Uterus (tissue), 4 donors: Measurements from ENCODE around the gene CNTLN. TPM values are rescaled to one million over a fixed set of nuclear protein-coding genes. Genes with fewer than 3 reads are reported as not detected.

Source experiments
- DNase-seq, 2 donors: peaks; one replicate each; pipeline ENCODE4 v3.0.0-alpha.2; 2019 to 2020
- H3K27ac ChIP-seq, 2 donors: fragments of 200-600 bp; sonication (generic); 1 replicate in 1 of 2; 2 replicates in 1 of 2; pipeline ENCODE4 v1.5.1; 2016 to 2018
- H3K27me3 ChIP-seq, 2 donors: fragments of 200-600 bp; sonication (generic); one replicate each; pipeline ENCODE4 v1.5.1; 2018 to 2019; ENCODE audit warnings: control low read depth in 1 of 2
- H3K36me3 ChIP-seq, 2 donors: fragments of 200-600 bp; sonication (generic); one replicate each; pipeline ENCODE4 v1.5.1; 2019; ENCODE audit warnings: control low read depth in 1 of 2
- H3K4me1 ChIP-seq, 2 donors: fragments of 200-600 bp; sonication (generic); one replicate each; pipeline ENCODE4 v1.5.1; 2018 to 2019; ENCODE audit warnings: control low read depth in 1 of 2
- H3K4me3 ChIP-seq, 2 donors: fragments of 200-600 bp; sonication (generic); 1 replicate in 1 of 2; 2 replicates in 1 of 2; pipeline ENCODE4 v1.5.1; 2018 to 2019; ENCODE audit warnings: mild to moderate bottlenecking in 1 of 2
- H3K9me3 ChIP-seq, 2 donors: fragments of 200-600 bp; sonication (generic); one replicate each; pipeline ENCODE4 v1.5.1; 2019; ENCODE audit warnings: control low read depth in 1 of 2
- POLR2A ChIP-seq, 2 donors: fragments of 450-650 bp; IDR thresholded peaks; one replicate each; pipeline ENCODE4 v1.6.1; 2016; ENCODE audit warnings: antibody characterized with exemption in 2 of 2, mild to moderate bottlenecking in 1 of 2, moderate library complexity in 1 of 2
- intact Hi-C: fragments of 100-400 bp; cut with DNase I; formaldehyde crosslinking; loops from one replicate; pipeline ENCODE4 v1.15.1; 2023; ENCODE audit warnings: low total_unique reads
- total RNA-seq, 4 donors: library from RNA; depleted of rRNA in 3 of 4; stranded (reverse); fragments of >200 nt in 3 of 4; gene quantifications; one replicate each; pipeline versions ENCODE4 v1.1.0 to v1.2.4, GENCODE V29; 2014 to 2023
- TF ChIP-seq, protein P1 (sequence below), 4 experiments: fragments of 200-600 bp in 2 of 4; fragments of 450-650 bp in 2 of 4; sonication (generic) in 2 of 4; IDR thresholded peaks; one replicate each; pipeline ENCODE4 v1.5.1; 2016 to 2019; ENCODE audit warnings: antibody characterized with exemption in 4 of 4, mild to moderate bottlenecking in 2 of 4, moderate library complexity in 1 of 4
- donor health status: DM: yes; HTN: yes; CAD: no.

CNTLN gene
- total RNA-seq, 4 donors from 2014 or later = 11.3 to 41.7 (median 18.9) TPM

- Histone ChIP-seq H3K36me3 (no peaks in the 10 kb centered on the region), H3K27ac (no peak overlapping the region), H3K4me1 (no peaks in the 10 kb centered on the region), H3K27me3 (no peaks in the 10 kb centered on the region), H3K9me3 (no peaks in the 10 kb centered on the region), H3K4me3 (no peak overlapping the region)
- no peak for DNase-seq
- TF ChIP-seq, protein P1, sequence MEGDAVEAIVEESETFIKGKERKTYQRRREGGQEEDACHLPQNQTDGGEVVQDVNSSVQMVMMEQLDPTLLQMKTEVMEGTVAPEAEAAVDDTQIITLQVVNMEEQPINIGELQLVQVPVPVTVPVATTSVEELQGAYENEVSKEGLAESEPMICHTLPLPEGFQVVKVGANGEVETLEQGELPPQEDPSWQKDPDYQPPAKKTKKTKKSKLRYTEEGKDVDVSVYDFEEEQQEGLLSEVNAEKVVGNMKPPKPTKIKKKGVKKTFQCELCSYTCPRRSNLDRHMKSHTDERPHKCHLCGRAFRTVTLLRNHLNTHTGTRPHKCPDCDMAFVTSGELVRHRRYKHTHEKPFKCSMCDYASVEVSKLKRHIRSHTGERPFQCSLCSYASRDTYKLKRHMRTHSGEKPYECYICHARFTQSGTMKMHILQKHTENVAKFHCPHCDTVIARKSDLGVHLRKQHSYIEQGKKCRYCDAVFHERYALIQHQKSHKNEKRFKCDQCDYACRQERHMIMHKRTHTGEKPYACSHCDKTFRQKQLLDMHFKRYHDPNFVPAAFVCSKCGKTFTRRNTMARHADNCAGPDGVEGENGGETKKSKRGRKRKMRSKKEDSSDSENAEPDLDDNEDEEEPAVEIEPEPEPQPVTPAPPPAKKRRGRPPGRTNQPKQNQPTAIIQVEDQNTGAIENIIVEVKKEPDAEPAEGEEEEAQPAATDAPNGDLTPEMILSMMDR (IDR thresholded peaks at IDR 0.05) = no peak
- TF ChIP-seq POLR2A (IDR thresholded peaks at IDR 0.05) = no peak
- intact Hi-C loops = no loop called here
These were observed 343.0 kb downstream of the CNTLN start for GRCh38 chr9:17477816-17478215.

DNA sequence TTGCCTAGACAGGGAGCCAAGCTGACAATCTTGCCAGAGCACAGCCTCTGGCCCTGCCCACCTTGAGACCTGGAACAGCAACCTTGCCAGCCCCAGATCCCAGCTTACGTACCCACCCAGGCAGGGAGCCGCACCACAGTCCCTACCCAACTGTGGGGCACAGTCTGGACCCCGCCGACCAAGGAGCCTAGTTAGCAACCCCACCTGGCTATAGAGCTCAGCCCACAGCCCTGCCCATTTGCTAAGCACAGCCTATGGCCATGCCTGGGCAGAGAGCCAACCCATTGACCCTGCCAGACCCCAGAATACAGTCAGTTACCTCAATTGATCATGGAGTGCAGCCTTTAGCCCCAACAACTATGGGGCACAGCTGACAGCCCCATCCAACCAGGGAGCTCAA is 346.1 kb downstream of the CNTLN start:
- Histone ChIP-seq H3K4me1 (no peaks in the 10 kb centered on the region), H3K27ac (no peak overlapping the region), H3K9me3 (no peaks in the 10 kb centered on the region), H3K36me3 (no peaks in the 10 kb centered on the region), H3K4me3 (no peak overlapping the region), H3K27me3 (no peaks in the 10 kb centered on the region)
- TF ChIP-seq POLR2A (IDR thresholded peaks at IDR 0.05) = no peak
- TF ChIP-seq, protein P1 (IDR thresholded peaks at IDR 0.05) = no peak
- intact Hi-C loops = no loop called here
- no peak for DNase-seq

- no peak for DNase-seq
- Histone ChIP-seq H3K27ac (no peak overlapping the region), H3K4me3 (no peak overlapping the region), H3K27me3 (no peaks in the 10 kb centered on the region), H3K36me3 (no peaks in the 10 kb centered on the region), H3K4me1 (no peaks in the 10 kb centered on the region), H3K9me3 (no peaks in the 10 kb centered on the region)
- intact Hi-C loops = no loop called here
- TF ChIP-seq, protein P1 (IDR thresholded peaks at IDR 0.05) = no peak
- no peak for TF ChIP-seq POLR2A (IDR thresholded peaks at IDR 0.05)
These were observed 346.7 kb downstream of the CNTLN start for GRCh38 chr9:17481565-17481964.

DNA sequence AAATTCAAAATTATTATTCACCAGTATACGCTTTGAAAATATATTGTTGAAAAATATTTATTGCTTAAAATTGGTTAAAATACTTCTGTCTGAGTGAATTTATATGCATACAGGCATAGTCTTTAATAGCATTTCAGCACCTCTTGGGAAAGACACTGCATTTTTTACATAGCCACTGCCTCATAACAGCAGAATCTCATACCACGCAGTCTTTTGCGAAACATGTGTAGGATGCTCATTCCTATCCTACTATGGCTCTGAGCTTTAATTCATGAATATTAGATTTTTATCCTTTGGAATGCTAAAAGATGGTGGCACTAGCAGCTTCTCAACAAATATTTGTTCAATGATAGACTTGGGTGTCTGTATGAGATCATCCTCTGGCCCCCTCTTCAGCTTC is 350.1 kb downstream of the CNTLN start:
- intact Hi-C loops = no loop called here
- Histone ChIP-seq H3K36me3 (no peaks in the 10 kb centered on the region), H3K9me3 (no peaks in the 10 kb centered on the region), H3K27ac (no peak overlapping the region), H3K4me1 (no peaks in the 10 kb centered on the region), H3K4me3 (no peak overlapping the region), H3K27me3 (peaks cover 0 to 4% of the 10 kb centered on the region in 2 donors)
- no peak for DNase-seq
- TF ChIP-seq, protein P1 (IDR thresholded peaks at IDR 0.05) = no peak
- TF ChIP-seq POLR2A (IDR thresholded peaks at IDR 0.05) = no peak

DNA sequence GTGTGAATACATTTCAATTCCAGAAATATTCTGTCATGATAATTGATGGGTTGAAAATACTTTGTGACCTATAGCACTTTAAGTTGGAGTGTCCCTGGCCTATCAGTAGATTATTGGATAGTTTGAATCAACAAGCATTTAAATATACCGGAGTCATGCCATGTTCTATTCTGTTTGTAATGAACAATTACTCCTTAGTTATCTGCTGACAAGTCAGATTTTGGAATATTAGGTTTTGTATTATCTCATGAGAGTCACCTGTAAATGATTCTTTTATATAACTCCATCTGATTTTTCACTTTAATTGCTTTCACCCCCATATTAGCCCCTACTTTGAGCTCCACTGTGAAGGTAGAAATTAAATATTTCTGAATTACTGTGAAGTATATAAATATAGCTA is 351.6 kb downstream of the CNTLN start:
- DNase-seq = no peak
- no peaks in the 10 kb centered on the region for H3K4me1 ChIP-seq
- TF ChIP-seq, protein P1 (IDR thresholded peaks at IDR 0.05) = no peak
- TF ChIP-seq POLR2A (IDR thresholded peaks at IDR 0.05) = no peak
- no peak overlapping the region for H3K27ac ChIP-seq
- H3K27me3 ChIP-seq = peaks cover 0 to 4% of the 10 kb centered on the region in 2 donors
- no peaks in the 10 kb centered on the region for H3K36me3 ChIP-seq
- intact Hi-C loops = no loop called here
- no peaks in the 10 kb centered on the region for H3K9me3 ChIP-seq
- no peak overlapping the region for H3K4me3 ChIP-seq
